OCI-LY7 (cell line): ENCODE results near the gene KBTBD13. TPM values are rescaled to one million over a fixed set of nuclear protein-coding genes. Genes with fewer than 3 reads are reported as not detected.

Source experiments
- BruUV-seq: library from RNA; stranded (reverse); fragments of 400-500 nt; replicated peaks from 2 replicates; lab custom pipeline; 2021; lab: Mats Ljungman, UMichigan
- CTCF ChIA-PET: fragments of 300-600 bp; sonication (Branson Sonifier 250); formaldehyde crosslinking; loops from one replicate; lab custom pipeline; 2022; ENCODE audit warnings: antibody characterized with exemption; ENCODE audit not compliant: unreplicated experiment; lab: Charles Lee
- POLR2A ChIA-PET: fragments of 300-600 bp; sonication (Branson Sonifier 250); formaldehyde crosslinking; loops from one replicate; lab custom pipeline; 2022; ENCODE audit warnings: antibody characterized with exemption; lab: Charles Lee
- DNase-seq: peaks from one replicate; pipeline ENCODE4 v3.0.0-alpha.2; 2015; ENCODE audit warnings: low spot score
- H2AFZ ChIP-seq: fragments of 200-600 bp; sonication (generic), shearing (Covaris generic); 2 replicates; pipeline ENCODE4 v1.6.1; 2014; ENCODE audit warnings: mild to moderate bottlenecking, antibody characterized with exemption, low read length, moderate library complexity
- H3K27ac ChIP-seq: fragments of 200-600 bp; sonication (generic); 2 replicates; pipeline ENCODE4 v1.5.1; 2014; ENCODE audit warnings: mixed run types, low read depth, mild to moderate bottlenecking, moderate library complexity, low read length, inconsistent platforms; ENCODE audit not compliant: poor library complexity, severe bottlenecking
- H3K36me3 ChIP-seq: fragments of 200-600 bp; sonication (generic); 2 replicates; pipeline ENCODE4 v1.6.1; 2014; ENCODE audit warnings: mild to moderate bottlenecking, antibody characterized with exemption, low read length, moderate library complexity, mixed read lengths; ENCODE audit not compliant: insufficient read depth
- H3K4me1 ChIP-seq: fragments of 200-600 bp; sonication (generic); 2 replicates; pipeline ENCODE4 v1.5.1; 2014; ENCODE audit warnings: mild to moderate bottlenecking, low read length; ENCODE audit not compliant: insufficient read depth, poor library complexity, severe bottlenecking
- H3K4me2 ChIP-seq: fragments of 200-600 bp; sonication (generic); 2 replicates; pipeline ENCODE4 v1.6.1; 2014; ENCODE audit warnings: mild to moderate bottlenecking, low read length
- H3K4me3 ChIP-seq: fragments of 200-600 bp; sonication (generic); 2 replicates; pipeline ENCODE4 v1.5.1; 2014; ENCODE audit warnings: mild to moderate bottlenecking, low read depth, low read length; ENCODE audit not compliant: poor library complexity, severe bottlenecking
- H3K79me2 ChIP-seq: fragments of 200-600 bp; sonication (generic); 2 replicates; pipeline ENCODE4 v1.6.1; 2016; ENCODE audit warnings: low read depth, mild to moderate bottlenecking, low read length, moderate library complexity, mixed read lengths; ENCODE audit not compliant: insufficient read depth
- H3K9me2 ChIP-seq: fragments of 200-600 bp; sonication (generic); 2 replicates; pipeline ENCODE4 v1.6.1; 2016; ENCODE audit warnings: mild to moderate bottlenecking, low read length, mixed read lengths; ENCODE audit not compliant: insufficient read depth
- H3K9me3 ChIP-seq: fragments of 200-600 bp; sonication (generic); 2 replicates; pipeline ENCODE4 v1.6.1; 2014; ENCODE audit warnings: mild to moderate bottlenecking, mixed run types, low read length, mixed read lengths
- H4K20me1 ChIP-seq: fragments of 200-600 bp; sonication (generic); 2 replicates; pipeline ENCODE4 v1.6.1; 2014; ENCODE audit warnings: mild to moderate bottlenecking, antibody characterized with exemption, low read length, moderate library complexity, mixed read lengths; ENCODE audit not compliant: insufficient read depth
- CTCF ChIP-seq: fragments of 200-600 bp; sonication (generic); conservative IDR thresholded peaks from 2 replicates; pipeline ENCODE4 v1.5.1; 2014; ENCODE audit warnings: mild to moderate bottlenecking, antibody characterized with exemption, low read length, moderate library complexity, mixed read lengths
- EZH2phosphoT487 ChIP-seq: fragments of 200-600 bp; sonication (generic); IDR thresholded peaks from 2 replicates; pipeline ENCODE4 v1.6.1; 2018; ENCODE audit warnings: low read depth, borderline replicate concordance, mild to moderate bottlenecking, mixed run types, antibody characterized with exemption, low read length, moderate library complexity, mixed read lengths
- intact Hi-C: fragments of 100-400 bp; cut with micrococcal nuclease; formaldehyde crosslinking; loops from one replicate; pipeline ENCODE4 v1.10.0; 2022; ENCODE audit not compliant: unreplicated experiment
- total RNA-seq, 2 experiments: library from RNA; depleted of rRNA in 1 of 2; stranded (reverse); fragments of >200 nt in 1 of 2; shearing (Covaris generic) in 1 of 2; gene quantifications; 2 replicates each; pipeline ENCODE4 v1.2.3, GENCODE V29; 2014 to 2022

KBTBD13 gene
- total RNA-seq, 2 experiments from 2014 or later: not detected

DNA sequence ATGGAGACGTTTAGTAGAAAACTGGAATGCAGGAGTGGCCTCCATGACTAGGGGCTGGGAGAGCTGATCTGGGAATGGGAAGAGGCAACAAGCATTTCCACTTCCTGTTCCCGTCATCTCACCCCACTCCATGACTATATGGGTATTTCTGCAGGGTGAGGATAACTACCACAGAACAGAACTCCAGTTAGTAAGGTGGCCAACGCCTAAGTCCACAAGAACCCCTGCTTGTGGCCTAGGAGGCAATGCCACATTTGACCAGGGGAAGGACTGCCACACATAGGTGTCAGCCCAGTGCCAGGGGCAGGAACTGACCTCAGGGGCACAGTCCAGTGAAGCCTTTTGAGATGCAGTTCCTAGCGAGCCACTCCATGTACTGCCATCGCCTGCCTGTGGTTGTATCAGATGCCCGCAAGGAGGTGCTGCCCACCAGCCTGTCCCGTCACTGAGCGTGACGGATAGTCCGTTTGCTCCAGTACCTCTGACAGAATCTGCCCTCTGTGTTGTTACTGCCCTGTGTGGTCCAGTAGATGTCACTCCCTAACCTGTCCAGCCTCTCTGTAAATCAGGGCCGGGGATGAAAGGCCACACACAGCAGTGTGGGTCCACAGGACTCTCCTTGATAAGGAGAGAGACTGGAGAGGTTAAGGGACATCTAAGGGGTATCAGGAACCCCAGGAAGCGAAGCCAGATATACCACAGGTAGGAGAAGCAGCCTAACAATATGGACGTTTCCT lies 43.6 kb upstream of the KBTBD13 start:
- H3K4me3 ChIP-seq: no peak overlapping the region
- no TSS peak for BruUV-seq
- peak overlapping the region; percentile 43 for H3K4me2 ChIP-seq
- POLR2A ChIA-PET: interaction anchor here (0.9 kb wide), 1 partner anchor 20 kb away, joined by 4 read pairs; no protein-coding TSS in a partner anchor
- no peaks in the 10 kb centered on the region for H3K36me3 ChIP-seq
- H3K27ac ChIP-seq: no peak overlapping the region
- CTCF ChIA-PET: no interaction called here
- peak overlapping the region; percentile 94 for H2AFZ ChIP-seq
- H3K9me3 ChIP-seq: no peaks in the 10 kb centered on the region
- no peaks in the 10 kb centered on the region for H4K20me1 ChIP-seq
- intact Hi-C loops: loop anchor here (1.0 to 10.0 kb wide), 6 partner anchors 21 to 352 kb away; partner anchors contain the start of genes CLPX, RNU5A-1 and RNU5B-1
- H3K79me2 ChIP-seq: peaks cover 9% of the 10 kb centered on the region; the same call in 1 of the 2 replicates
- H3K9me2 ChIP-seq: no peaks in the 10 kb centered on the region
- H3K4me1 ChIP-seq: peaks cover 17% of the 10 kb centered on the region
- peak; percentile 85 for DNase-seq
- TF ChIP-seq CTCF (peak; percentile 82), EZH2phosphoT487 (no peak)

DNA sequence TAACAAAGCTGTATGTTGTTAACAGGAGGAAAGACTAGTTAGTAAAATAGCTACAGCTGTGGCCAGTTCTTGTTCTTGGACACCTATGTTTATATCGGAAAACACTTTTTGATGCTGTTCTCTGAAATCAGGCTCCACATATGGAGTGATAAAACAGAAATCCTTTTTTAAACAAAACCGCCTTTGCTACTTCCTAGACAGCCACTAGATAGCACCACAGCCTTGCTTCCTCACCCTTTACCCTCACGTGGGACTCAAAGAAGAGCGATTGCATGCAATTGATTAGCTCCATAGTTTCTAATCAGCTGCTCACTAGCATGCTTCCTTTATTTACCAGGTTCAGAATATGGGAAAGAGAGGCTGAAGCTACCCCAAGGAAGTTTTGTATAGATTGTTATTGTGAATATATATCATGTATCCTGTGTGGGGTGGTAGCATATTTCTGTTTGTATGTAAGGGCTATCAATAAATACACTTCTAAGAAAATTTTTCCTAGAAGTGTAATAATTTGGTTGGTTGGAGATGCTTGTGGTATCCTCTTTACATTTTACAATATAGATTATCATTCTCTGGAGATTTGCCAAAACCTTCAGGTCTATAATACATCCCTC lies 42.8 kb upstream of the KBTBD13 start:
- H3K4me1 ChIP-seq: peaks cover 11% of the 10 kb centered on the region
- H3K27ac ChIP-seq: no peak overlapping the region
- intact Hi-C loops: loop anchor here (1.0 to 10.0 kb wide), 6 partner anchors 21 to 351 kb away; partner anchors contain the start of genes CLPX, RNU5A-1 and RNU5B-1
- DNase-seq: peak; percentile 68
- H3K4me3 ChIP-seq: no peak overlapping the region
- H4K20me1 ChIP-seq: no peaks in the 10 kb centered on the region
- H3K79me2 ChIP-seq: peaks cover 1% of the 10 kb centered on the region; the same call in 1 of the 2 replicates
- BruUV-seq: no TSS peak
- TF ChIP-seq CTCF (peak; percentile 76), EZH2phosphoT487 (no peak)
- no peaks in the 10 kb centered on the region for H3K9me3 ChIP-seq
- peak overlapping the region; percentile 94 for H2AFZ ChIP-seq
- peak overlapping the region; percentile 43 for H3K4me2 ChIP-seq
- no peaks in the 10 kb centered on the region for H3K9me2 ChIP-seq
- CTCF ChIA-PET: interaction anchor here (1.2 kb wide), 1 partner anchor 151 kb away, joined by 3 read pairs; the partner anchor contains the start of gene CLPX
- POLR2A ChIA-PET: interaction anchor here (0.6 to 0.9 kb wide), 4 partner anchors 10 to 281 kb away, joined by 4 to 5 read pairs (median 4); partner anchors contain the start of gene RNU5B-1
- no peaks in the 10 kb centered on the region for H3K36me3 ChIP-seq
